ENCODE data around the gene CD6. TPM values are rescaled to one million over a fixed set of nuclear protein-coding genes. Genes with fewer than 3 reads are reported as not detected.

CD6 gene
- total RNA-seq, 1 experiment from 2014 or later: 1.4 TPM

- Histone ChIP-seq H3K4me3 (replicated peaks in 1 of 2; ENCODE audit: low read depth in 1 of 2, low read length in 2 of 2) (no peak overlapping the region), H3K79me2 (ENCODE audit: insufficient read depth, low read length) (no peaks in the 10 kb centered on the region), H3K36me3 (ENCODE audit: control insufficient read depth in 1 of 2, insufficient read depth in 2 of 2, low read length in 2 of 2) (no peaks in the 10 kb centered on the region), H2AFZ (ENCODE audit: low read depth, low read length, poor library complexity, severe bottlenecking) (no peak overlapping the region), H3K27ac (ENCODE audit: low read depth, low read length) (no peak overlapping the region), H3K4me2 (ENCODE audit: low read length) (no peak overlapping the region), H4K20me1 (ENCODE audit: insufficient read depth) (no peaks in the 10 kb centered on the region), H3K4me1 (ENCODE audit: control insufficient read depth in 1 of 2, insufficient read depth in 2 of 2, low read length in 2 of 2) (peaks cover 3 to 9% of the 10 kb centered on the region in 2 experiments; a peak in 3 of 4 replicates), H3K9ac (ENCODE audit: low read length) (no peak overlapping the region), H3K9me2 (ENCODE audit: insufficient read depth) (no peaks in the 10 kb centered on the region), H3K27me3 (ENCODE audit: insufficient read depth, low read length) (no peaks in the 10 kb centered on the region), H3K9me3 (ENCODE audit: control insufficient read depth in 1 of 2, insufficient read depth in 1 of 2, low read depth in 1 of 2, low read length in 2 of 2) (no peaks in the 10 kb centered on the region)
- ChIA-PET CTCF (interaction anchor here (1.5 kb wide), 1 partner anchor 14 kb away, joined by 3 read pairs; no protein-coding TSS in a partner anchor), POLR2A (no interaction called here), RAD21 (ENCODE audit: low non-redundant PET in 1 of 2, low total read pairs in 2 of 2, uncharacterized antibody in 2 of 2, unreplicated experiment in 2 of 2) (no interaction called here)
- intact Hi-C loops (cut with micrococcal nuclease): no loop called here
- no peak for DNase-seq (ENCODE audit: low read depth, low spot score)
- no TSS peak for BruUV-seq (replicated peaks)
- TF ChIP-seq ZFX (IDR thresholded peaks at IDR 0.05) (no peak), YY1 (IDR thresholded peaks at IDR 0.05; ENCODE audit: extremely low read depth, insufficient replicate concordance, low read depth, low read length) (no peak), CTCF (IDR thresholded peaks at IDR 0.05 in 2 of 3, conservative IDR thresholded peaks at IDR 0.05 in 1 of 3; ENCODE audit: borderline replicate concordance in 1 of 3, insufficient read depth in 1 of 3, low read depth in 2 of 3, low read length in 2 of 3) (no peak), CBX3 (IDR thresholded peaks at IDR 0.05; ENCODE audit: low read depth) (no peak), ZNF274 (IDR thresholded peaks at IDR 0.05; ENCODE audit: low read depth, low read length) (no peak), TCF7L2 (IDR thresholded peaks at IDR 0.05; ENCODE audit: borderline replicate concordance, extremely low read depth, insufficient read depth, insufficient read length) (no peak), JUND (IDR thresholded peaks at IDR 0.05) (no peak), CEBPB (IDR thresholded peaks at IDR 0.05; ENCODE audit: low read depth) (no peak), EZH2 (IDR thresholded peaks at IDR 0.05) (no peak)
- peak; percentile 29; the same call in 1 of the 2 replicates for ATAC-seq
Measured at GRCh38 chr11:60984636-60985035, 13.2 kb downstream of the CD6 start.

Measured in HCT116 (cell line).